ENCODE measurements around the gene MS4A4A.
"Not testable (repeated sequence)": the region's sequence is repeated elsewhere in the genome, so short reads cannot be mapped to it uniquely, and the experiment has no call there.

The MS4A4A gene

GRCh38 chr11:60280412-60280811 is at the start of gene MS4A4A:
TSS of gene MS4A4A (plus strand) at chr11:60280666. CDS start at chr11:60280676, 10 bp downstream.
- no peak for DNase-seq (ENCODE audit: low read depth, low spot score)

GRCh38 chr11:60230681-60231080 is 49.8 kb upstream of the MS4A4A start:
- DNase-seq (ENCODE audit: low read depth, low spot score) = no peak

- no peak for DNase-seq (ENCODE audit: low read depth, low spot score)
Measured at GRCh38 chr11:60235321-60235720, 45.1 kb upstream of the MS4A4A start.

- DNase-seq (ENCODE audit: low read depth, low spot score) = no peak
Measured at GRCh38 chr11:60240662-60241061, 39.8 kb upstream of the MS4A4A start.

GRCh38 chr11:60241786-60242185 is 38.7 kb upstream of the MS4A4A start:
- no peak for DNase-seq (ENCODE audit: low read depth, low spot score)

- no peak for DNase-seq (ENCODE audit: low read depth, low spot score)
Measured at GRCh38 chr11:60242740-60243239, 37.7 kb upstream of the MS4A4A start, which contains the start of gene MS4A4E. TSS of gene MS4A4E (minus strand) at chr11:60243137. CDS start at chr11:60230055, 13,082 bp downstream.

- DNase-seq (ENCODE audit: low read depth, low spot score) = no peak
Measured at GRCh38 chr11:60251485-60252212, 28.8 kb upstream of the MS4A4A start.

- no peak for DNase-seq (ENCODE audit: low read depth, low spot score)
Measured at GRCh38 chr11:60252213-60253108, 28.0 kb upstream of the MS4A4A start.

- no peak for DNase-seq (ENCODE audit: low read depth, low spot score)
Measured at GRCh38 chr11:60257956-60258722, 22.3 kb upstream of the MS4A4A start.

- DNase-seq (ENCODE audit: low read depth, low spot score) = no peak
Measured at GRCh38 chr11:60261014-60261413, 19.5 kb upstream of the MS4A4A start.

- DNase-seq (ENCODE audit: low read depth, low spot score) = no peak
Measured at GRCh38 chr11:60263402-60263801, 17.1 kb upstream of the MS4A4A start.

GRCh38 chr11:60264644-60265043 is 15.8 kb upstream of the MS4A4A start:
- no peak for DNase-seq (ENCODE audit: low read depth, low spot score)

- no peak for DNase-seq (ENCODE audit: low read depth, low spot score)
Measured at GRCh38 chr11:60265373-60266214, 14.9 kb upstream of the MS4A4A start.

- DNase-seq (ENCODE audit: low read depth, low spot score) = no peak
Measured at GRCh38 chr11:60274416-60274815, 6.0 kb upstream of the MS4A4A start.

- no peak for DNase-seq (ENCODE audit: low read depth, low spot score)
Measured at GRCh38 chr11:60281485-60281884, 1.0 kb downstream of the MS4A4A start.

- no peak for DNase-seq (ENCODE audit: low read depth, low spot score)
Measured at GRCh38 chr11:60282286-60282685, 1.8 kb downstream of the MS4A4A start.

GRCh38 chr11:60285411-60286126 is 5.1 kb downstream of the MS4A4A start:
- DNase-seq (ENCODE audit: low read depth, low spot score) = not testable (repeated sequence)

- no peak for DNase-seq (ENCODE audit: low read depth, low spot score)
Measured at GRCh38 chr11:60288531-60288930, 8.1 kb downstream of the MS4A4A start.

GRCh38 chr11:60292145-60292544 is 11.7 kb downstream of the MS4A4A start:
- no peak for DNase-seq (ENCODE audit: low read depth, low spot score)

GRCh38 chr11:60301178-60301577 is 20.7 kb downstream of the MS4A4A start:
- DNase-seq (ENCODE audit: low read depth, low spot score) = no peak
